Fibroblast of mammary gland (primary cell): Measurements from ENCODE around the gene CIB1.

Experiments
- DNase-seq: peaks from one replicate; pipeline ENCODE4 v3.0.0-alpha.2; 2010; ENCODE audit warnings: low read depth
- H3K4me3 ChIP-seq: 2 replicates; pipeline ENCODE4 v1.5.1; 2011; ENCODE audit warnings: low read depth, mild to moderate bottlenecking, low read length, moderate library complexity; ENCODE audit not compliant: control insufficient read depth
- CTCF ChIP-seq: conservative IDR thresholded peaks from 2 replicates; pipeline ENCODE4 v1.5.1; 2011; ENCODE audit warnings: low read depth, low read length, inconsistent platforms; ENCODE audit not compliant: control insufficient read depth, insufficient read depth

CIB1 gene

DNA sequence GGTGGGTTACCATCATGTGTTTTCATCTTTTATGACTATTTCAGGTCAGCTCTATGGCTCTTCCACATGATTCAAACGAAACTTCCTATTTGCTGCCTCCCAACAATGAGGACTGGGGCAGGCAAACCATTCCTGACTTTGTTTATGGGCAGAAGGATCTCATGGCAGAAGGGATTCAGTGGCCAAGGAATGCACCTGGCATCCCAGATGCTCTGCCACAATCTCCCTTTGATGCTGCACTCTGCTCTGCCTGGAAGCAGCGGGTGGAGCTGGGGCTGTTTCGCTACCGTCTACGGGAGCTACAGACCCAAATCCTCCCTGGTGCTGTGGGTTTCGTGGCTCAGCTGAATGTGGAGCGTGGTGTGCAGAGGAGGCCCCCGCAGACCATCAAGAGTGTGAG lies 7.1 kb upstream of the CIB1 start:
- TF ChIP-seq CTCF = no peak
- no peak overlapping the region for H3K4me3 ChIP-seq
- DNase-seq = no peak

DNA sequence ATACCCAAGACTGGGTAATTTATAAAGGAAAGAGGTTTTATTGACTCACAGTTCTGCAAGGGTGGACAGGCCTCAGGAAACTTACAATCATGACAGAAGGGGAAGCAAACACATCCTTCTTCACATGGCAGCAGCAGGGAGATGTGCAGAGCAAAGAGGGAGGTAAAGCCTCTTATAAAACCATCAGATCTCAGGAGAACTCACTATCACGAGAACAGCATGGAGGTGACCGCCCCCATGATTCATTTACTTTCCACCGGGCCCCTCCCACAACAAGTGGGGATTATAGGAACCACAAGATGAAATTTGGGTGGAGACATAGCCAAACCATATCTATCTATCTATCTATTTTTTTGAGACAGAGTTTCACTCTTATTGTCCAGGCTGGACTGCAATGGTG lies 5.6 kb upstream of the CIB1 start:
- TF ChIP-seq CTCF = no peak
- DNase-seq = no peak

GRCh38 chr15:90234096-90234988 lies 601 bp upstream of the CIB1 start, which contains the start of gene GDPGP1:
TSS of gene GDPGP1 (plus strand) at chr15:90234209. CDS start at chr15:90240909, 6,700 bp downstream.
- TF ChIP-seq CTCF = no peak
- H3K4me3 ChIP-seq = peak within 1 kb of the TSS; percentile 72
- DNase-seq = peak; percentile 17

More for the DNA sequence above, 5.6 kb upstream of the CIB1 start:
- H3K4me3 ChIP-seq = no peak overlapping the region

DNA sequence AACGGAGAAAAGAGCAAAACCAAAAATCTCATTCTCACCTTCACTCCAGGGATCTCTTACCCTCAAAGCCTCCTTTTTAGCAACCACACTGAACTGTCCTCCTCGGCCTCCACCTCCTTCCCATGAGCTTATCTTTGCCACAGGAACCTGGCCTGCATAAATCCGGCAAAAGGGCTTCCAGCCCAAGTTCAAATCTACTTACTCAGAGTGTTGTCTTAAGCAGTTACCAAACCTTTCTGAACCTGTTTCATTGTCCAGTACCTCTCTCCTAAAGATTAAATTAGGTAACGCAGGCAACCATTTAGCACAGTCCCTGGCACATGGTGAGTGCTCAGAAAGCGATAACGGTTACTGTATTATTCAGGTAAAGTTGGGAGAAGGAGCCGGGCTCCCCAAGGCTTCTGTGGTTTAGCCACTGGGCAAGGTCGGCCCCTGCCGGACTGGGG lies 777 bp downstream of the CIB1 start:
- peak overlapping the region; percentile 72 for H3K4me3 ChIP-seq
- DNase-seq = peak; percentile 33
- TF ChIP-seq CTCF = peak; percentile 47

DNA sequence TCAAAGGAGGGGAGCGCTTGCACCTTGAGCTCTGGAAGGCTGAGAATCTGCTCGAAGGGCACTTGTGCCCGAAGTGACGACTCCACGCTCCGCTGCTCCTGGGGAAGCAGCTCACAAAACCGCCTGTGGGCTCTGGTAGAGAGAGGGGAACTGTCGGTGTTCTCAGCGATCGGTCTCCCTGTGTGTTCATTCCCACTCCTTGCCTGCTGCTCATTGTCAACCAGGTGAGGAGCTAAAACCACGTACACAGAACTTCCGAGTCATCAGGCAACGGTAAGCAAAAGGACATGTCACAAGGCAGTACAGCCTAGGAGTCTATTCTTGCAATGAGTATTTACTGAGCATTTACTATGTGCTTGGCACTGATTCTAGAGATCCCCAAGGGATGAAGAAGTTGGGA lies 1.5 kb downstream of the CIB1 start:
- TF ChIP-seq CTCF = no peak
- DNase-seq = peak; percentile 15
- no peak overlapping the region for H3K4me3 ChIP-seq

DNA sequence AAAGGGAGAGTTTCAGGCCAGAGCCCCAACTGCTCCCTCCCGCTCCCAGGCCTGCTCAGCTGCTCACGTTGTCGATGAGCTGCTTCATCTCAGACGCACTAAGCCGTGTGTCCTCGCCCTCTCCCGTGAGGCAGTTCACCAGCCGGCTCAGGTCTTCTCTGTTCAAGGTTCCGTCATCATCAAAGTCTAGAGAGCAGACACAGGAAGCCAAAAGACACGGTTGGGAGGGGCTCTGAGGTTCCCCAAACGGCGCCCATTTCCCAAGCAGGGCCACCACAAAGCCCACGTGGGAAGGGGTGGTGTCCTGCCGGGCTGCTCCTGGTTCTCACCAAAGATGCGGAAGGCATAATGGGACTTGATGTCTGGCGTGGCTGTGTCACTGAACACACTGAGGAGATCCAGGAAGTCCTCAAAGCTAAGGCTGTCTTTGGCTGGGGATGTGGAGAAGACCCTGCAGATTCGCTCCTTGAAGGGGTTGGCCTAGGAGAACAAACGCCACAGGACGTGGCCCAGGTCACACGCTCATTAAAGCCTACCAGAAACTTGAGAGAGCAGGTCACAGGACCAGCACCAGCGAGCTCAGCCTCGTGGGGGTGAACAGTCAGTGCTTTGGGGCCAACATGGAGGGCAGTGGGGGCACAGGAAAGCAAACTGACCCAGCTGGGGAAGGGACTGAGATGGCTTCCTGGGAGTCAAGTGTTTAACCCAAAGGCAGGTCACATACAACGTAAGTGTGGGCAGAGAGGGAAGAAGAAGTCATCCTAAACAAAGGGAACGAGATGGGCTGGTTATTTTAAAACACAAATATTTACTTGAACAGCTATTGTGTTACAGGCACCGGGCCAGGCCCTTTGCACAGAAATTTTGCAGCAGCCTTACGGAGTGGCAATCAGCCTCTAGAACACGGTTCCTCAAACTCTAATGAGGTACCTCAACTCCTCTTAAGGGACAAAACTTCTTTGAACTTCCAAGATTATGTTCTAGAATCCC lies 2.4 kb downstream of the CIB1 start:
- no peak overlapping the region for H3K4me3 ChIP-seq
- no peak for DNase-seq
- no peak for TF ChIP-seq CTCF
